Stomach (tissue), 9 donors: ENCODE measurements around the gene MISP3. TPM values are rescaled to one million over a fixed set of nuclear protein-coding genes. Genes with fewer than 3 reads are reported as not detected.
A peak's percentile ranks its signal among the peaks of the same experiment; 100 is the strongest.

Source experiments
- DNase-seq, 2 donors: peaks; one replicate each; pipeline versions ENCODE4 v3.0.0 to v3.0.0-alpha.2; 2013 to 2019
- H3K27ac ChIP-seq, 5 donors: fragments of 200-600 bp in 4 of 5; sonication (generic) in 4 of 5; one replicate each; pipeline ENCODE4 v1.5.1; 2013 to 2019; ENCODE audit warnings: mild to moderate bottlenecking in 1 of 5, moderate library complexity in 1 of 5
- H3K27me3 ChIP-seq, 3 donors: fragments of 200-600 bp; sonication (generic); one replicate each; pipeline ENCODE4 v1.5.1; 2017 to 2019; ENCODE audit warnings: mixed run types in 1 of 3
- H3K36me3 ChIP-seq, 4 donors: fragments of 200-600 bp; sonication (generic); 1 replicate in 3 of 4; 2 replicates in 1 of 4; pipeline ENCODE4 v1.5.1; 2016 to 2019
- H3K4me1 ChIP-seq, 4 donors: fragments of 200-600 bp; sonication (generic); one replicate each; pipeline ENCODE4 v1.5.1; 2016 to 2019
- H3K4me3 ChIP-seq, 4 donors: fragments of 200-600 bp; sonication (generic) in 3 of 4; one replicate each; pipeline ENCODE4 v1.5.1; 2016 to 2019; ENCODE audit warnings: mild to moderate bottlenecking in 1 of 4
- H3K9me3 ChIP-seq, 4 donors: fragments of 200-600 bp; sonication (generic); one replicate each; pipeline ENCODE4 v1.5.1; 2016 to 2019
- CTCF ChIP-seq, 7 experiments: fragments of 450-650 bp in 4 of 7; fragments of 200-600 bp in 3 of 7; sonication (generic) in 3 of 7; IDR thresholded peaks; one replicate each; pipeline ENCODE4 v1.5.1; 2016 to 2019; ENCODE audit warnings: antibody characterized with exemption in 7 of 7, control low read depth in 2 of 7, mild to moderate bottlenecking in 1 of 7
- EP300 ChIP-seq: sonication (generic); formaldehyde crosslinking; IDR thresholded peaks from one replicate; pipeline ENCODE4 v1.6.1; 2017; ENCODE audit warnings: antibody characterized with exemption
- POLR2A ChIP-seq, 4 donors: fragments of 450-650 bp; IDR thresholded peaks; one replicate each; pipeline ENCODE4 v1.6.1; 2016; ENCODE audit warnings: antibody characterized with exemption in 4 of 4, control low read depth in 2 of 4, mild to moderate bottlenecking in 1 of 4, moderate library complexity in 1 of 4
- POLR2AphosphoS5 ChIP-seq, 3 donors: sonication (generic); formaldehyde crosslinking; IDR thresholded peaks; one replicate each; pipeline ENCODE4 v1.6.1; 2016; ENCODE audit warnings: antibody characterized with exemption in 3 of 3
- WGBS, 5 donors: extraction: QIAGEN DNeasy Blood & Tissue Kit in 3 of 5; methylation state at CpG; one replicate each; pipeline versions ENCODE4 v1.1.5 to v1.1.7; 2013 to 2018; 5-methylcytosine and 5-hydroxymethylcytosine counted together
- intact Hi-C: fragments of 100-400 bp; cut with DNase I; formaldehyde crosslinking; loops from one replicate; pipeline ENCODE4 v1.15.1; 2023; ENCODE audit warnings: low total_unique reads
- polyA plus RNA-seq, 3 donors: library from polyadenylated mRNA; stranded (reverse); fragments of 200-250 nt; gene quantifications; one replicate each; pipeline ENCODE4 v1.2.3, GENCODE V29; 2013
- total RNA-seq, 5 donors: library from RNA; depleted of rRNA; stranded (reverse); fragments of >200 nt; gene quantifications; one replicate each; pipeline versions ENCODE4 v1.1.0 to v1.2.3, GENCODE V29; 2014 to 2016
- donor health status: healthy with polysubstance abuse.
- donor health status: Bipolar disorder and iron deficiency.
- donor health status: healthy.

The MISP3 gene
- total and polyA plus RNA-seq, 8 donors = 2.0 to 88.7 (median 27.4) TPM

- Histone ChIP-seq H3K36me3 (no peaks in the 10 kb centered on the region), H3K4me1 (peaks cover 14 to 26% (median 19%) of the 10 kb centered on the region in 4 donors), H3K4me3 (no peak within 1 kb of the TSS), H3K27me3 (peaks cover 0 to 47% (median 9%) of the 10 kb centered on the region in 3 donors), H3K9me3 (no peaks in the 10 kb centered on the region), H3K27ac (no peak within 1 kb of the TSS)
- WGBS, 5 donors = 48 to 64% (median 61%) methylated on average over 14 to 24 of the region's 24 CpGs
- DNase-seq = no peak
- intact Hi-C loops = no loop called here
- no peak for TF ChIP-seq POLR2A (IDR thresholded peaks at IDR 0.05)
- TF ChIP-seq CTCF (IDR thresholded peaks at IDR 0.05) = no peak
- no peak for TF ChIP-seq EP300
- no peak for TF ChIP-seq POLR2AphosphoS5 (IDR thresholded peaks at IDR 0.05)
Observed at GRCh38 chr19:14027856-14028450, 44.6 kb upstream of the MISP3 start, which contains the start of gene RLN3. Gene RLN3 (plus strand): TSS chr19:14028148. CDS start chr19:14028205, 57 bp downstream.

- Histone ChIP-seq H3K4me3 (no peak overlapping the region), H3K9me3 (no peaks in the 10 kb centered on the region), H3K27ac (no peak overlapping the region), H3K36me3 (no peaks in the 10 kb centered on the region), H3K27me3 (peaks cover 0 to 56% (median 9%) of the 10 kb centered on the region in 3 donors), H3K4me1 (peaks cover 14 to 18% (median 16%) of the 10 kb centered on the region in 4 donors)
- intact Hi-C loops = no loop called here
- WGBS, 5 donors = 64 to 74% (median 67%) methylated on average over 4 of the region's 4 CpGs
- DNase-seq = no peak
- TF ChIP-seq POLR2A (IDR thresholded peaks at IDR 0.05) (no peak), CTCF (IDR thresholded peaks at IDR 0.05) (no peak), POLR2AphosphoS5 (IDR thresholded peaks at IDR 0.05) (no peak)
Observed at GRCh38 chr19:14028901-14029300, 43.7 kb upstream of the MISP3 start.

- Histone ChIP-seq H3K4me3 (peak overlapping the region; percentile 57 to 75 (median 63)), H3K27ac (peak overlapping the region; percentile 1 to 86 (median 78)), H3K36me3 (no peaks in the 10 kb centered on the region), H3K4me1 (peaks cover 14 to 16% (median 15%) of the 10 kb centered on the region in 4 donors), H3K27me3 (peaks cover 0 to 56% (median 9%) of the 10 kb centered on the region in 3 donors), H3K9me3 (no peaks in the 10 kb centered on the region)
- no peak for DNase-seq
- 20 to 55% (median 24%) methylated on average over 7 to 20 of the region's 20 CpGs for WGBS, 5 donors
- TF ChIP-seq POLR2AphosphoS5 (IDR thresholded peaks at IDR 0.05) (no peak), EP300 (no peak), POLR2A (IDR thresholded peaks at IDR 0.05) (no peak), CTCF (IDR thresholded peaks at IDR 0.05) (no peak)
- intact Hi-C loops = no loop called here
Observed at GRCh38 chr19:14030997-14031718, 41.4 kb upstream of the MISP3 start.

- Histone ChIP-seq H3K36me3 (no peaks in the 10 kb centered on the region), H3K4me3 (peak within 1 kb of the TSS; percentile 57 to 75 (median 63)), H3K9me3 (no peaks in the 10 kb centered on the region), H3K27ac (peak within 1 kb of the TSS; percentile 75 to 86 (median 78)), H3K4me1 (peaks cover 14 to 16% (median 15%) of the 10 kb centered on the region in 4 donors), H3K27me3 (peaks cover 0 to 49% (median 9%) of the 10 kb centered on the region in 3 donors)
- intact Hi-C loops = no loop called here
- peak; percentile 64 to 89 for DNase-seq
- WGBS, 5 donors = 0 to 1% (median 0%) methylated on average over 28 to 63 of the region's 63 CpGs
- TF ChIP-seq POLR2AphosphoS5 (IDR thresholded peaks at IDR 0.05) (peak in 2 of 3 donors; percentile 10 to 24), POLR2A (IDR thresholded peaks at IDR 0.05) (no peak), CTCF (IDR thresholded peaks at IDR 0.05) (peak in 5 of 7 experiments; percentile 20 to 55 (median 50)), EP300 (no peak)
Observed at GRCh38 chr19:14031719-14032480, 40.7 kb upstream of the MISP3 start, which contains the start of gene IL27RA. Gene IL27RA (plus strand): TSS chr19:14031762. CDS start chr19:14031873, 111 bp downstream.
